Measurements from ENCODE around the gene ATXN7L1. TPM values are rescaled to one million over a fixed set of nuclear protein-coding genes. Genes with fewer than 3 reads are reported as not detected.
A peak's percentile ranks its signal among the peaks of the same experiment; 100 is the strongest.

ATXN7L1 gene
- total RNA-seq, 1 donor from 2014 or later, result 2.4 TPM

DNA sequence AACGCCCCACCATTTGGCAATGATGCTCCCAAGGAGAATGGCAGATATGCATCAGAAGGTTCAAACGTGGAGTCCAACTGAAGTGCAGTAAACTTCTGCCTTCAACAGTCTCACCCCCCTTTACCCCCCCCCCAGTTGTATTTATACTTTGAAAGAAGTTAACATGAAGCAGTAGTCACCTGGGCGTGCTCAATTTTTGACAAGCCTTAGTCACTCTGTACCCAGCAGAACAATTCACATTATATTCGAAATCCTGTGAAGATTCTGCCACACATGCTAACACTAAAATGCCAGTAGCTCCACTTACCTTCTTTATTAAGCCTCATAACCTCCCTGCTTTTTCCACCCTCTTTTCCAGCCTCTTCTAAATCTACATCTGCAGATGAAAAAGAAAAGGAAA is 894 bp downstream of the ATXN7L1 start:
- Histone ChIP-seq H3K36me3 (ENCODE audit: control insufficient read depth, insufficient read depth, low read length) (peaks cover 1% of the 10 kb centered on the region), H3K4me3 (ENCODE audit: low read depth, low read length) (peak overlapping the region; percentile 70), H3K27me3 (ENCODE audit: control insufficient read depth, insufficient read depth, low read length) (no peaks in the 10 kb centered on the region)
- FAIRE-seq (no peak), DNase-seq (ENCODE audit: low read depth) (peak; percentile 21)
- TF ChIP-seq CTCF (IDR thresholded peaks at IDR 0.05; ENCODE audit: insufficient read depth, low read length, severe bottlenecking), result no peak

- Histone ChIP-seq H3K27me3 (ENCODE audit: control insufficient read depth, insufficient read depth, low read length) (no peaks in the 10 kb centered on the region), H3K4me3 (ENCODE audit: low read depth, low read length) (no peak overlapping the region), H3K36me3 (ENCODE audit: control insufficient read depth, insufficient read depth, low read length) (peaks cover 1% of the 10 kb centered on the region)
- no peak for TF ChIP-seq CTCF (IDR thresholded peaks at IDR 0.05; ENCODE audit: insufficient read depth, low read length, severe bottlenecking)
- DNase-seq (ENCODE audit: low read depth) (no peak), FAIRE-seq (no peak)
Measured at GRCh38 chr7:105874055-105874454, 2.3 kb downstream of the ATXN7L1 start.

GRCh38 chr7:105872491-105872890 is 3.9 kb downstream of the ATXN7L1 start:
- no peaks in the 10 kb centered on the region for H3K27me3 ChIP-seq (ENCODE audit: control insufficient read depth, insufficient read depth, low read length)

DNA sequence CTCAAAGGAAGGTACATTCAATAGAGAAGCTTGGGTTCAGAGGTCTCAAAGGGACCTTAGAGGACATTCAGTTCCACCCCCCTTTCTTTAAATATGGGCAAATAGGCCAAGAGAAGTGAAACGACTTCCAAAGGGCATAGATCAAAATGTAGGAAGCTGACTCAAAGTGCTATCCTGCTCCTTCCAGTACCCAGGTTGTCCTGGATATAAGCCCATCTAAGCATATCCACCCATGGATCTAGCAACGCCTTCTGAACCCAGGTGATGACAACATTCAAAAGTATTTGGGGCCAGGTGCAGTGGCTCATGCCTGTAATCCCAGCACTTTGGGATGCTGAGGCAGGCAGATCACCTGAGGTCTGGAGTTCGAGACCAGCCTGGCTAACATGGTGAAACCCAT is 5.3 kb downstream of the ATXN7L1 start:
- Histone ChIP-seq H3K4me3 (ENCODE audit: low read depth, low read length) (no peak overlapping the region), H3K36me3 (ENCODE audit: control insufficient read depth, insufficient read depth, low read length) (peaks cover 1% of the 10 kb centered on the region), H3K27me3 (ENCODE audit: control insufficient read depth, insufficient read depth, low read length) (no peaks in the 10 kb centered on the region)
- no peak for TF ChIP-seq CTCF (IDR thresholded peaks at IDR 0.05; ENCODE audit: insufficient read depth, low read length, severe bottlenecking)
- peak; percentile 65 for DNase-seq (ENCODE audit: low read depth)
- no peak for FAIRE-seq

More at GRCh38 chr7:105872491-105872890, 3.9 kb downstream of the ATXN7L1 start:
- no peak for TF ChIP-seq CTCF (IDR thresholded peaks at IDR 0.05; ENCODE audit: insufficient read depth, low read length, severe bottlenecking)
- Histone ChIP-seq H3K4me3 (ENCODE audit: low read depth, low read length) (no peak overlapping the region), H3K36me3 (ENCODE audit: control insufficient read depth, insufficient read depth, low read length) (peaks cover 1% of the 10 kb centered on the region)
- FAIRE-seq, result no peak
- no peak for DNase-seq (ENCODE audit: low read depth)

- H3K27me3 ChIP-seq (ENCODE audit: control insufficient read depth, insufficient read depth, low read length), result no peaks in the 10 kb centered on the region
- H3K4me3 ChIP-seq (ENCODE audit: low read depth, low read length), result no peak overlapping the region
- TF ChIP-seq CTCF (IDR thresholded peaks at IDR 0.05; ENCODE audit: insufficient read depth, low read length, severe bottlenecking), result no peak
- FAIRE-seq (peak; percentile 36), DNase-seq (ENCODE audit: low read depth) (no peak)
- no peaks in the 10 kb centered on the region for H3K36me3 ChIP-seq (ENCODE audit: control insufficient read depth, insufficient read depth, low read length)
Measured at GRCh38 chr7:105866102-105866801, 10.1 kb downstream of the ATXN7L1 start.

DNA sequence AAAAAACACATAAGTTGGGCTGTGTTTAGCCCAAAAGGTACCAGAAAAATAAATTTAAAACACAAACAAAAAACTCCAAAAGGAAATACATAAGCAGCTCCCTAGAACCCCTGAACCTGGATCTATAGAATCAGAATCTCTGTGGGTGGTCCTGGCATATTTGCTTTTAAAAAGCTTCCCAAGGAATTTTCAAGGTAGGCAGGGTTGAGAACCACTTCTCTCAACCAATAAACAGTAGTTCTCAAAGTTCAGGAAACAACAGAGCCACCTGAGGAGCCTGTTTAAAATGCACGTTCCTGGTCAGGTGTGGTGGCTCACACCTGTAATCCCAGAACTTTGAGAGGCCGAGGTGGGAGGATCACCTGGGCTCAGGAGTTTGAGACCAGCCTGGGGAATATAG is 12.5 kb downstream of the ATXN7L1 start:
- Histone ChIP-seq H3K27me3 (ENCODE audit: control insufficient read depth, insufficient read depth, low read length) (no peaks in the 10 kb centered on the region), H3K36me3 (ENCODE audit: control insufficient read depth, insufficient read depth, low read length) (no peaks in the 10 kb centered on the region), H3K4me3 (ENCODE audit: low read depth, low read length) (no peak overlapping the region)
- no peak for FAIRE-seq
- no peak for TF ChIP-seq CTCF (IDR thresholded peaks at IDR 0.05; ENCODE audit: insufficient read depth, low read length, severe bottlenecking)
- DNase-seq (ENCODE audit: low read depth), result no peak
